Endothelial cell of umbilical vein (primary cell): ENCODE results near the gene SLC30A1. TPM values are rescaled to one million over a fixed set of nuclear protein-coding genes. Genes with fewer than 3 reads are reported as not detected.
"Not testable (repeated sequence)": the region's sequence is repeated elsewhere in the genome, so short reads cannot be mapped to it uniquely, and the experiment has no call there.

Experiments
- BruUV-seq: library from RNA; stranded (reverse); fragments of 400-500 nt; replicated peaks from 2 replicates; lab custom pipeline; 2021; lab: Mats Ljungman, UMichigan
- CTCF ChIA-PET: fragments of 300-600, 350-600 bp; sonication (Branson Sonifier 250); formaldehyde crosslinking; loops from one replicate; lab custom pipeline; 2021; ENCODE audit warnings: antibody characterized with exemption, inconsistent platforms; lab: Charles Lee
- POLR2A ChIA-PET: fragments of 300-600, 350-600 bp; sonication (Branson Sonifier 250); formaldehyde crosslinking; loops from one replicate; lab custom pipeline; 2021; ENCODE audit warnings: antibody characterized with exemption, inconsistent platforms; lab: Charles Lee
- DNase-seq: peaks from one replicate; pipeline ENCODE4 v3.0.0-alpha.2; 2011; ENCODE audit warnings: low read depth, low spot score
- FAIRE-seq: peaks from 2 replicates; lab custom pipeline; 2011; peaks lifted over from hg19 to GRCh38; lab: Jason Lieb, UNC
- H2AFZ ChIP-seq: 2 replicates; pipeline ENCODE4 v1.6.0; 2012; ENCODE audit warnings: low read depth, low read length, control low read depth, inconsistent platforms
- H3K27ac ChIP-seq: 2 replicates; pipeline ENCODE4 v1.5.1; 2011; ENCODE audit warnings: low read depth, mild to moderate bottlenecking, control low read depth, low read length, moderate library complexity; ENCODE audit not compliant: insufficient read depth
- H3K27me3 ChIP-seq, 2 experiments: 2 replicates each; pipeline versions ENCODE4 v1.6.0 to v1.6.1; 2011; ENCODE audit warnings: low read length in 2 of 2, mixed read lengths in 1 of 2; ENCODE audit not compliant: control insufficient read depth in 2 of 2, insufficient read depth in 2 of 2
- H3K36me3 ChIP-seq, 2 experiments: 2 replicates in 1 of 2; 3 replicates in 1 of 2; pipeline ENCODE4 v1.5.1; 2011; ENCODE audit warnings: low read length in 2 of 2, mild to moderate bottlenecking in 1 of 2, moderate library complexity in 1 of 2; ENCODE audit not compliant: control insufficient read depth in 2 of 2, insufficient read depth in 2 of 2; ENCODE audit errors: extremely low read depth in 1 of 2
- H3K4me1 ChIP-seq: 3 replicates; pipeline ENCODE4 v1.5.1; 2011; ENCODE audit warnings: mild to moderate bottlenecking, low read length; ENCODE audit not compliant: control insufficient read depth, insufficient read depth; ENCODE audit errors: extremely low read depth
- H3K4me2 ChIP-seq: 2 replicates; pipeline ENCODE4 v1.6.1; 2011; ENCODE audit warnings: low read length, control low read depth, mixed read lengths; ENCODE audit not compliant: insufficient read depth
- H3K4me3 ChIP-seq, 3 experiments: fragments of 200-600 bp in 1 of 3; sonication (generic), shearing (Covaris generic) in 1 of 3; replicated peaks in 1 of 3; 2 replicates each; pipeline ENCODE4 v1.5.1; 2011 to 2016; ENCODE audit warnings: control low read depth in 3 of 3, low read length in 3 of 3, mild to moderate bottlenecking in 2 of 3, inconsistent platforms in 1 of 3, low read depth in 1 of 3, moderate library complexity in 1 of 3; ENCODE audit not compliant: insufficient read depth in 1 of 3
- H3K79me2 ChIP-seq: 2 replicates; pipeline ENCODE4 v1.6.0; 2012; ENCODE audit warnings: low read length, inconsistent platforms; ENCODE audit not compliant: control insufficient read depth, insufficient read depth
- H3K9ac ChIP-seq: replicated peaks from 2 replicates; pipeline ENCODE3; 2011; ENCODE audit warnings: low read length, control low read depth; ENCODE audit not compliant: insufficient read depth; ENCODE audit errors: extremely low read depth
- H3K9me1 ChIP-seq: replicated peaks from 3 replicates; pipeline ENCODE4 v1.6.0; 2011; ENCODE audit warnings: mild to moderate bottlenecking, low read length; ENCODE audit not compliant: control insufficient read depth, insufficient read depth; ENCODE audit errors: extremely low read depth
- H3K9me3 ChIP-seq: replicated peaks from 2 replicates; pipeline ENCODE4 v1.5.1; 2012; ENCODE audit warnings: low read length, inconsistent platforms; ENCODE audit not compliant: control insufficient read depth, insufficient read depth
- H4K20me1 ChIP-seq: replicated peaks from 2 replicates; pipeline ENCODE3; 2011; ENCODE audit warnings: mild to moderate bottlenecking, low read length; ENCODE audit not compliant: control insufficient read depth, insufficient read depth; ENCODE audit errors: extremely low read depth
- FOS ChIP-seq: IDR thresholded peaks from 2 replicates; pipeline ENCODE4 v1.6.1; 2011; ENCODE audit warnings: mild to moderate bottlenecking, low read length, moderate library complexity, borderline replicate concordance; ENCODE audit not compliant: insufficient read depth
- dilution Hi-C: fragments of 300-500 bp; cut with MboI; formaldehyde crosslinking; loops from one replicate; pipeline ENCODE4 v1.15.0; 2019; ENCODE audit warnings: low sequenced_read_pairs; ENCODE audit not compliant: extremely low pct_ligation_motif_present
- intact Hi-C: fragments of 100-400 bp; cut with micrococcal nuclease; formaldehyde crosslinking; loops from one replicate; pipeline ENCODE4 v1.10.0; 2022
- polyA plus RNA-seq, 4 experiments: library from polyadenylated mRNA; depleted of rRNA in 3 of 4; stranded (reverse) in 3 of 4; unstranded in 1 of 4; fragments of >200 nt; gene quantifications; 2 replicates each; pipeline versions ENCODE4 v1.2.1 to v1.2.3, GENCODE V29; 2011 to 2012; ENCODE audit warnings: missing spikeins in 1 of 4
- total RNA-seq: library from RNA; stranded (reverse); gene quantifications from 2 replicates; pipeline ENCODE4 v1.2.3, GENCODE V29; 2021

The SLC30A1 gene
- total and polyA plus RNA-seq, 2 donors (not counting 3 experiments of a cell fraction or from before 2014, with no cell fraction given) = 5.5 to 21.5 TPM

GRCh38 chr1:211627259-211627658 is 48.3 kb upstream of the SLC30A1 start:
- Histone ChIP-seq H3K9me3 (no peaks in the 10 kb centered on the region), H3K36me3 (no peaks in the 10 kb centered on the region), H3K27ac (no peak overlapping the region), H3K4me2 (no peak overlapping the region), H3K79me2 (no peaks in the 10 kb centered on the region), H3K4me3 (no peak overlapping the region), H4K20me1 (no peaks in the 10 kb centered on the region), H3K9me1 (no peaks in the 10 kb centered on the region), H3K4me1 (peaks cover 2% of the 10 kb centered on the region), H2AFZ (no peak overlapping the region), H3K9ac (no peak overlapping the region), H3K27me3 (no peaks in the 10 kb centered on the region)
- BruUV-seq = no TSS peak
- FAIRE-seq = no peak
- TF ChIP-seq FOS = no peak
- intact Hi-C loops = no loop called here
- CTCF ChIA-PET = no interaction called here
- dilution Hi-C loops = no loop called here
- POLR2A ChIA-PET = no interaction called here
- DNase-seq = no peak

GRCh38 chr1:211625866-211626265 is 46.9 kb upstream of the SLC30A1 start:
- H3K27me3 ChIP-seq, BruUV-seq, DNase-seq, H2AFZ ChIP-seq, H3K79me2 ChIP-seq, H3K27ac ChIP-seq, dilution Hi-C loops, H3K9me1 ChIP-seq, FAIRE-seq, POLR2A ChIA-PET, H4K20me1 ChIP-seq, H3K9me3 ChIP-seq, H3K4me3 ChIP-seq, CTCF ChIA-PET, H3K9ac ChIP-seq, H3K4me2 ChIP-seq, H3K4me1 ChIP-seq, H3K36me3 ChIP-seq: not testable (repeated sequence)
- intact Hi-C loops = loop anchor here (1.0 kb wide), 1 partner anchor 29 kb away; no protein-coding TSS in a partner anchor
